ENCODE measurements around the gene TRAF3IP1. TPM values are rescaled to one million over a fixed set of nuclear protein-coding genes. Genes with fewer than 3 reads are reported as not detected.
A peak's percentile ranks its signal among the peaks of the same experiment; 100 is the strongest.

The TRAF3IP1 gene
- total RNA-seq, 1 experiment from 2014 or later, result 8.2 TPM

DNA sequence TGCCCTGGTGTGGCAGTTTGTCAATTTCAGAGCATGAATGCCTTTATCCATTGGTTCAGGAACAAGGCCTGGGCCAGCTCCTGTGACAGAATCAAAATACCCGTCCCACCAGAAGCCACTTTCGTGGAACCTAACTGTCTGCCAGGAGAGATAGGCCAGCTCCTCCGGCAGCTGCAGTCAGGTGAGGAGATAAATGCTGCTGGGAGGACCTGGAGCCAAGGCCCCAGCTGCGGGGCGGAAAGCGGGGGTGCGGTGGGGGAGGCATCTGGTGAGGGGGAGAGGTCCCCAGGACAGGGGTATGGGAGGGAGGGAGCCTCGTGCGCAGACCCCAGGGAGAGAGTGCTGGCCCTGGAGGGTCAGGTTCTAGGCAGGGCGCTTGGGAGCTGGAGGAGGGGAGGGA lies 102.0 kb downstream of the TRAF3IP1 start:
- H3K79me2 ChIP-seq (ENCODE audit: low read length), result peaks cover 3% of the 10 kb centered on the region
- no TSS peak for BruUV-seq (replicated peaks)
- H3K4me2 ChIP-seq (ENCODE audit: low read length), result no peak overlapping the region
- H2AFZ ChIP-seq (ENCODE audit: low read length), result no peak overlapping the region
- DNase-seq, result no peak
- no peaks in the 10 kb centered on the region for H4K20me1 ChIP-seq (ENCODE audit: low read length)
- no peaks in the 10 kb centered on the region for H3K9me3 ChIP-seq (ENCODE audit: low read length)
- H3K27ac ChIP-seq (ENCODE audit: low read length), result no peak overlapping the region
- POLR2A ChIA-PET (ENCODE audit: unreplicated experiment), result interaction anchor here (0.8 kb wide), 1 partner anchor 769 kb away, joined by 56 read pairs; no protein-coding TSS in a partner anchor
- CTCF ChIA-PET, result no interaction called here
- H3F3A ChIP-seq (ENCODE audit: low read length, unreplicated experiment), result no peaks in the 10 kb centered on the region
- H3K27me3 ChIP-seq (ENCODE audit: low read length), result no peaks in the 10 kb centered on the region
- H3K4me3 ChIP-seq (ENCODE audit: low read length), result no peak overlapping the region
- H3K36me3 ChIP-seq (ENCODE audit: low read depth, low read length), result no peaks in the 10 kb centered on the region
- H3K9ac ChIP-seq (ENCODE audit: low read length), result no peak overlapping the region
- TF ChIP-seq, protein P1, sequence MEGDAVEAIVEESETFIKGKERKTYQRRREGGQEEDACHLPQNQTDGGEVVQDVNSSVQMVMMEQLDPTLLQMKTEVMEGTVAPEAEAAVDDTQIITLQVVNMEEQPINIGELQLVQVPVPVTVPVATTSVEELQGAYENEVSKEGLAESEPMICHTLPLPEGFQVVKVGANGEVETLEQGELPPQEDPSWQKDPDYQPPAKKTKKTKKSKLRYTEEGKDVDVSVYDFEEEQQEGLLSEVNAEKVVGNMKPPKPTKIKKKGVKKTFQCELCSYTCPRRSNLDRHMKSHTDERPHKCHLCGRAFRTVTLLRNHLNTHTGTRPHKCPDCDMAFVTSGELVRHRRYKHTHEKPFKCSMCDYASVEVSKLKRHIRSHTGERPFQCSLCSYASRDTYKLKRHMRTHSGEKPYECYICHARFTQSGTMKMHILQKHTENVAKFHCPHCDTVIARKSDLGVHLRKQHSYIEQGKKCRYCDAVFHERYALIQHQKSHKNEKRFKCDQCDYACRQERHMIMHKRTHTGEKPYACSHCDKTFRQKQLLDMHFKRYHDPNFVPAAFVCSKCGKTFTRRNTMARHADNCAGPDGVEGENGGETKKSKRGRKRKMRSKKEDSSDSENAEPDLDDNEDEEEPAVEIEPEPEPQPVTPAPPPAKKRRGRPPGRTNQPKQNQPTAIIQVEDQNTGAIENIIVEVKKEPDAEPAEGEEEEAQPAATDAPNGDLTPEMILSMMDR (conservative IDR thresholded peaks at IDR 0.05; ENCODE audit: low read depth, low read length), result no peak
- TF ChIP-seq EZH2 (IDR thresholded peaks at IDR 0.05; ENCODE audit: low read length, unreplicated experiment) (no peak), EZH2phosphoT487 (IDR thresholded peaks at IDR 0.05; ENCODE audit: borderline replicate concordance, low read length) (no peak)
- H3K4me1 ChIP-seq (ENCODE audit: insufficient read depth, low read length), result peaks cover 4% of the 10 kb centered on the region; the same call in 1 of the 2 replicates
- intact Hi-C loops (cut with micrococcal nuclease), result no loop called here
- no peak for ATAC-seq
- no peaks in the 10 kb centered on the region for H3K9me2 ChIP-seq (replicated peaks; ENCODE audit: low read length)

DNA sequence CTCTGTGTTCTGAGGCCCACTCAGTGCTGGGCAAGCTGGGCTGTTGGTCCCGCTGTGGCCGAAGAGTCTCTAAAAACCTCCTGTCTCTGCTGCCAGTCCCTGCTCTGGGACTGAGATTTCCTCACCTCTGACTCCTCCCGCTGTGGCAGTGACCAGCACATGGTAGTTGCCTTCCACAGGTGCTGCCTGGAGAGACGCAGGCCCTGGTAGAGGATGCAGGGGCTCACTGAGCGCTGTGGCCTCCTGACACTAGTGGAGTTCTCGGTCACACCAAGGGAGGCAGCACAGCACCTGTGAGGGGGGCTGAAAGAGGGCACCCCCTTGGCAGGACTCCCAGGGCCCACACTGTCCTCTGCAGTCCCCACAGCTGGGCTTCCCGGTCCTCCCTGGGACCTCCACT lies 102.6 kb downstream of the TRAF3IP1 start:
- ChIA-PET POLR2A (ENCODE audit: unreplicated experiment) (no interaction called here), CTCF (no interaction called here)
- H3K4me2 ChIP-seq (ENCODE audit: low read length), result no peak overlapping the region
- H3K36me3 ChIP-seq (ENCODE audit: low read depth, low read length), result no peaks in the 10 kb centered on the region
- no peaks in the 10 kb centered on the region for H3K9me3 ChIP-seq (ENCODE audit: low read length)
- ATAC-seq, result no peak
- peaks cover 6% of the 10 kb centered on the region for H3K4me1 ChIP-seq (ENCODE audit: insufficient read depth, low read length)
- H3K27ac ChIP-seq (ENCODE audit: low read length), result no peak overlapping the region
- H4K20me1 ChIP-seq (ENCODE audit: low read length), result no peaks in the 10 kb centered on the region
- H3K9me2 ChIP-seq (replicated peaks; ENCODE audit: low read length), result no peaks in the 10 kb centered on the region
- no peak overlapping the region for H3K9ac ChIP-seq (ENCODE audit: low read length)
- H3K27me3 ChIP-seq (ENCODE audit: low read length), result no peaks in the 10 kb centered on the region
- H3K79me2 ChIP-seq (ENCODE audit: low read length), result peaks cover 10% of the 10 kb centered on the region
- H3F3A ChIP-seq (ENCODE audit: low read length, unreplicated experiment), result no peaks in the 10 kb centered on the region
- no TSS peak for BruUV-seq (replicated peaks)
- H2AFZ ChIP-seq (ENCODE audit: low read length), result no peak overlapping the region
- TF ChIP-seq EZH2 (IDR thresholded peaks at IDR 0.05; ENCODE audit: low read length, unreplicated experiment) (no peak), EZH2phosphoT487 (IDR thresholded peaks at IDR 0.05; ENCODE audit: borderline replicate concordance, low read length) (no peak)
- TF ChIP-seq, protein P1 (conservative IDR thresholded peaks at IDR 0.05; ENCODE audit: low read depth, low read length), result no peak
- DNase-seq, result no peak
- no peak overlapping the region for H3K4me3 ChIP-seq (ENCODE audit: low read length)
- intact Hi-C loops (cut with micrococcal nuclease), result no loop called here

DNA sequence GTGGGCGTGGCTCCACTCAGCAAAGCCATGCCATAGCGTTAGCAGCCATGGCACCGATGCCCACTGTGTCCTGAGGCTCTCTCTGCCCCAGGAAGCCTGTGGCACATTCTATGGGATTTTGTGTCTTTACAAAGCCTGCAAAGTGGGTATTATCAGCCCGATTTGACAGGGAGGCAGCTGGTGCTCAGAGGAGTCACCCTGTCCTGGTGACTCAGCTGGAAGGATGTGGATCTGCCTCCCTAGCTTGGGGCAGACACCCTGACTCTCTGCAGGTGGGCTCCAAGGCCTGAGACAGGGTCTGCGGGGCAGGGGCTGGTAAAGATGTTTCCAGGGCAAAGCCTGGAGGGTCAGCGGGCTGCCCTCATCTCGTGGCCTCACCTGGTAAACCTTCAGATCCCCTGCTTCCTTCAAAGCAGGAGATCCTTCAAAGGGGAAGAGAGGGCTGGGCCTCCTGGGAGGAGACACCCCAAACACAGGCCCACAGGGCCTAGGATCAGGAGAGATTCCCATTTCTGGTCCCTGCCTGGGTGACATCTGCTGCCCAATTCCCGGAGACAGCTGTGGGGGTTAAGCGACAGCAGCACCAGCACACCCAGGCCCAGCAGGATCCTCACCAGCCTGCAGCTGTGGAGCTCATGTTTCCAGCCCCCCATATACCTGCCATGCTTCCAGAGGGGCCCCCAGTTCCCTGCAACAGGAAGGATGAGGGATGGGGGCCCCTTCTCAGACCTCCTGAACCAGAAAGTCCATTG lies 103.4 kb downstream of the TRAF3IP1 start:
- Histone ChIP-seq H3K79me2 (ENCODE audit: low read length) (peaks cover 18% of the 10 kb centered on the region), H3K9me2 (replicated peaks; ENCODE audit: low read length) (no peaks in the 10 kb centered on the region), H3K27ac (ENCODE audit: low read length) (no peak overlapping the region), H3K4me1 (ENCODE audit: insufficient read depth, low read length) (peaks cover 14% of the 10 kb centered on the region), H3F3A (ENCODE audit: low read length, unreplicated experiment) (no peaks in the 10 kb centered on the region), H3K27me3 (ENCODE audit: low read length) (no peaks in the 10 kb centered on the region), H2AFZ (ENCODE audit: low read length) (no peak overlapping the region), H3K9ac (ENCODE audit: low read length) (no peak overlapping the region), H3K36me3 (ENCODE audit: low read depth, low read length) (no peaks in the 10 kb centered on the region), H3K4me2 (ENCODE audit: low read length) (no peak overlapping the region), H3K4me3 (ENCODE audit: low read length) (no peak overlapping the region), H4K20me1 (ENCODE audit: low read length) (no peaks in the 10 kb centered on the region), H3K9me3 (ENCODE audit: low read length) (no peaks in the 10 kb centered on the region)
- POLR2A ChIA-PET (ENCODE audit: unreplicated experiment), result interaction anchor here (0.5 kb wide), 1 partner anchor 40 kb away, joined by 4 read pairs; no protein-coding TSS in a partner anchor
- TF ChIP-seq, protein P1 (conservative IDR thresholded peaks at IDR 0.05; ENCODE audit: low read depth, low read length), result no peak
- TF ChIP-seq EZH2phosphoT487 (IDR thresholded peaks at IDR 0.05; ENCODE audit: borderline replicate concordance, low read length) (no peak), EZH2 (IDR thresholded peaks at IDR 0.05; ENCODE audit: low read length, unreplicated experiment) (no peak)
- no TSS peak for BruUV-seq (replicated peaks)
- ATAC-seq (peak; percentile 5; the same call in 1 of the 2 replicates), DNase-seq (peak; percentile 39)
- CTCF ChIA-PET, result no interaction called here
- intact Hi-C loops (cut with micrococcal nuclease), result no loop called here
